Mesenchymal stem cell (in vitro differentiated cells and primary cell): ENCODE results near the gene IL3.

ENCODE experiments used
- DNase-seq: peaks from one replicate; pipeline ENCODE4 v3.0.0-alpha.2; 2013
- H2AFZ ChIP-seq: one replicate; pipeline ENCODE4 v1.6.1; 2013; ENCODE audit warnings: low read depth, mild to moderate bottlenecking, control low read depth, inconsistent platforms, low read length, moderate library complexity
- H2AK5ac ChIP-seq: 2 replicates; pipeline ENCODE4 v1.6.1; 2013; ENCODE audit warnings: low read length, moderate library complexity, mild to moderate bottlenecking, inconsistent platforms; ENCODE audit not compliant: severe bottlenecking
- H2BK120ac ChIP-seq: one replicate; pipeline ENCODE4 v1.6.1; 2013; ENCODE audit warnings: low read depth, mild to moderate bottlenecking, inconsistent platforms, low read length, moderate library complexity
- H2BK12ac ChIP-seq, 2 experiments: one replicate each; pipeline ENCODE4 v1.6.1; 2013; ENCODE audit warnings: inconsistent platforms in 2 of 2, low read length in 2 of 2, mild to moderate bottlenecking in 2 of 2, moderate library complexity in 2 of 2, control low read depth in 1 of 2
- H2BK15ac ChIP-seq: one replicate; pipeline ENCODE4 v1.6.1; 2013; ENCODE audit warnings: mild to moderate bottlenecking, low read depth, inconsistent platforms; ENCODE audit not compliant: poor library complexity, severe bottlenecking
- H2BK5ac ChIP-seq: 2 replicates; pipeline ENCODE4 v1.6.1; 2013; ENCODE audit warnings: low read depth, mild to moderate bottlenecking, low read length, control low read depth, inconsistent platforms; ENCODE audit not compliant: poor library complexity, severe bottlenecking
- H3K14ac ChIP-seq, 2 experiments: one replicate each; pipeline ENCODE4 v1.6.1; 2013; ENCODE audit warnings: inconsistent platforms in 2 of 2, low read length in 2 of 2, control low read depth in 1 of 2, mild to moderate bottlenecking in 1 of 2, moderate library complexity in 1 of 2
- H3K18ac ChIP-seq, 2 experiments: one replicate each; pipeline ENCODE4 v1.6.1; 2013; ENCODE audit warnings: inconsistent platforms in 2 of 2, low read length in 2 of 2, control low read depth in 1 of 2, low read depth in 1 of 2, mild to moderate bottlenecking in 1 of 2
- H3K23ac ChIP-seq, 2 experiments: one replicate each; pipeline ENCODE4 v1.6.1; 2013; ENCODE audit warnings: inconsistent platforms in 2 of 2, low read length in 2 of 2, mild to moderate bottlenecking in 2 of 2, moderate library complexity in 2 of 2, control low read depth in 1 of 2
- H3K27ac ChIP-seq: 2 replicates; pipeline ENCODE4 v1.5.1; 2013; ENCODE audit warnings: mild to moderate bottlenecking, moderate library complexity, low read length, control low read depth, inconsistent platforms; ENCODE audit not compliant: poor library complexity, severe bottlenecking
- H3K27me3 ChIP-seq, 2 experiments: 2 replicates each; pipeline versions ENCODE4 v1.6.1 to v1.7.0; 2013; ENCODE audit warnings: low read length in 2 of 2, mild to moderate bottlenecking in 2 of 2, moderate library complexity in 2 of 2, control low read depth in 1 of 2, inconsistent platforms in 1 of 2; ENCODE audit not compliant: control insufficient read depth in 1 of 2, insufficient read depth in 1 of 2
- H3K36me3 ChIP-seq, 2 experiments: 2 replicates each; pipeline versions ENCODE4 v1.6.1 to v1.7.0; 2013; ENCODE audit warnings: low read length in 2 of 2, control low read depth in 1 of 2, inconsistent platforms in 1 of 2, low read depth in 1 of 2, mild to moderate bottlenecking in 1 of 2; ENCODE audit not compliant: insufficient read depth in 2 of 2, control insufficient read depth in 1 of 2
- H3K4ac ChIP-seq, 2 experiments: one replicate each; pipeline ENCODE4 v1.6.1; 2013; ENCODE audit warnings: inconsistent platforms in 2 of 2, low read length in 2 of 2, mild to moderate bottlenecking in 2 of 2, moderate library complexity in 2 of 2, control low read depth in 1 of 2, low read depth in 1 of 2
- H3K4me1 ChIP-seq: 2 replicates; pipeline ENCODE4 v1.6.1; 2013; ENCODE audit warnings: low read depth, low read length, control low read depth; ENCODE audit not compliant: control insufficient read depth, insufficient read depth
- H3K4me2 ChIP-seq: 2 replicates; pipeline ENCODE4 v1.6.1; 2013; ENCODE audit warnings: low read length, mild to moderate bottlenecking, inconsistent platforms; ENCODE audit not compliant: poor library complexity, severe bottlenecking
- H3K4me3 ChIP-seq, 2 experiments: 2 replicates each; pipeline versions ENCODE4 v1.5.1 to v1.7.0; 2013; ENCODE audit warnings: low read length in 2 of 2, mild to moderate bottlenecking in 2 of 2, control low read depth in 1 of 2, low read depth in 1 of 2; ENCODE audit not compliant: insufficient read depth in 1 of 2
- H3K79me1 ChIP-seq: replicated peaks from 2 replicates; pipeline ENCODE4 v1.6.1; 2013; ENCODE audit warnings: mild to moderate bottlenecking, control low read depth, low read length, inconsistent platforms; ENCODE audit not compliant: poor library complexity, severe bottlenecking
- H3K9ac ChIP-seq: 2 replicates; pipeline ENCODE4 v1.7.0; 2013; ENCODE audit warnings: mild to moderate bottlenecking, low read length, moderate library complexity
- H3K9me3 ChIP-seq: 2 replicates; pipeline ENCODE4 v1.7.0; 2013; ENCODE audit warnings: mild to moderate bottlenecking, low read length; ENCODE audit not compliant: control insufficient read depth
- H4K8ac ChIP-seq: one replicate; pipeline ENCODE4 v1.6.1; 2013; ENCODE audit warnings: inconsistent platforms, mild to moderate bottlenecking, low read length, moderate library complexity
- H4K91ac ChIP-seq: one replicate; pipeline ENCODE4 v1.6.1; 2013; ENCODE audit warnings: mild to moderate bottlenecking, low read length, inconsistent platforms
- WGBS: methylation state at CpG from one replicate; pipeline ENCODE4 v1.1.7; 2013; ENCODE audit warnings: mixed read lengths; 5-methylcytosine and 5-hydroxymethylcytosine counted together

IL3 gene

GRCh38 chr5:132024117-132024435 lies 36.4 kb upstream of the IL3 start:
- no peaks in the 10 kb centered on the region for H3K79me1 ChIP-seq
- H3K4me2 ChIP-seq: no peak overlapping the region
- H3K4me1 ChIP-seq: no peaks in the 10 kb centered on the region
- DNase-seq: no peak
- H3K4me3 ChIP-seq: no peak overlapping the region
- no peak overlapping the region for H2BK5ac ChIP-seq
- H2BK12ac ChIP-seq: no peak overlapping the region
- no peak overlapping the region for H2AK5ac ChIP-seq
- peaks cover 32 to 47% of the 10 kb centered on the region in 2 experiments for H3K27me3 ChIP-seq
- H3K27ac ChIP-seq: no peak overlapping the region
- no peak overlapping the region for H2BK15ac ChIP-seq
- no peak overlapping the region for H3K18ac ChIP-seq
- no peak overlapping the region for H3K9ac ChIP-seq
- no peaks in the 10 kb centered on the region for H3K36me3 ChIP-seq
- no peak overlapping the region for H3K4ac ChIP-seq
- no peak overlapping the region for H2BK120ac ChIP-seq
- no peak overlapping the region for H4K91ac ChIP-seq
- H4K8ac ChIP-seq: no peak overlapping the region
- no peaks in the 10 kb centered on the region for H3K9me3 ChIP-seq
- H2AFZ ChIP-seq: no peak overlapping the region
- no peak overlapping the region for H3K23ac ChIP-seq
- 74% methylated on average over 4 of the region's 4 CpGs for WGBS
- no peak overlapping the region for H3K14ac ChIP-seq

GRCh38 chr5:132024789-132025402 lies 35.6 kb upstream of the IL3 start:
- H3K27me3 ChIP-seq: peaks cover 26 to 44% of the 10 kb centered on the region in 2 experiments
- H2AK5ac ChIP-seq: no peak overlapping the region
- H3K4me3 ChIP-seq: no peak overlapping the region
- H3K4ac ChIP-seq: no peak overlapping the region
- no peaks in the 10 kb centered on the region for H3K36me3 ChIP-seq
- H3K14ac ChIP-seq: no peak overlapping the region
- H3K4me2 ChIP-seq: no peak overlapping the region
- no peak overlapping the region for H4K8ac ChIP-seq
- no peaks in the 10 kb centered on the region for H3K79me1 ChIP-seq
- no peak overlapping the region for H4K91ac ChIP-seq
- H2AFZ ChIP-seq: no peak overlapping the region
- no peak overlapping the region for H3K9ac ChIP-seq
- H2BK15ac ChIP-seq: no peak overlapping the region
- H3K4me1 ChIP-seq: no peaks in the 10 kb centered on the region
- H3K23ac ChIP-seq: no peak overlapping the region
- no peak overlapping the region for H3K18ac ChIP-seq
- 86% methylated on average over 8 of the region's 8 CpGs for WGBS
- H3K9me3 ChIP-seq: no peaks in the 10 kb centered on the region
- DNase-seq: no peak
- H2BK5ac ChIP-seq: no peak overlapping the region
- H2BK120ac ChIP-seq: no peak overlapping the region
- no peak overlapping the region for H2BK12ac ChIP-seq
- no peak overlapping the region for H3K27ac ChIP-seq

GRCh38 chr5:132025403-132025971 lies 35.0 kb upstream of the IL3 start:
- H4K91ac ChIP-seq: no peak overlapping the region
- H3K4ac ChIP-seq: no peak overlapping the region
- H3K18ac ChIP-seq: no peak overlapping the region
- no peaks in the 10 kb centered on the region for H3K4me1 ChIP-seq
- no peak overlapping the region for H2BK5ac ChIP-seq
- no peaks in the 10 kb centered on the region for H3K36me3 ChIP-seq
- H2BK15ac ChIP-seq: no peak overlapping the region
- no peak for DNase-seq
- no peak overlapping the region for H2BK120ac ChIP-seq
- no peak overlapping the region for H3K4me3 ChIP-seq
- H3K27me3 ChIP-seq: peaks cover 26 to 43% of the 10 kb centered on the region in 2 experiments
- no peaks in the 10 kb centered on the region for H3K9me3 ChIP-seq
- WGBS: 80% methylated on average over 7 of the region's 7 CpGs
- H3K4me2 ChIP-seq: no peak overlapping the region
- H3K79me1 ChIP-seq: no peaks in the 10 kb centered on the region
- no peak overlapping the region for H2BK12ac ChIP-seq
- no peak overlapping the region for H2AFZ ChIP-seq
- no peak overlapping the region for H3K9ac ChIP-seq
- no peak overlapping the region for H3K14ac ChIP-seq
- H3K23ac ChIP-seq: no peak overlapping the region
- H4K8ac ChIP-seq: no peak overlapping the region
- no peak overlapping the region for H2AK5ac ChIP-seq
- H3K27ac ChIP-seq: no peak overlapping the region

GRCh38 chr5:132026516-132027008 lies 33.9 kb upstream of the IL3 start:
- no peak overlapping the region for H2BK12ac ChIP-seq
- H4K8ac ChIP-seq: no peak overlapping the region
- no peaks in the 10 kb centered on the region for H3K36me3 ChIP-seq
- no peak overlapping the region for H3K27ac ChIP-seq
- H3K18ac ChIP-seq: no peak overlapping the region
- no peak overlapping the region for H3K4me3 ChIP-seq
- H2BK120ac ChIP-seq: no peak overlapping the region
- H3K14ac ChIP-seq: no peak overlapping the region
- H3K4me1 ChIP-seq: no peaks in the 10 kb centered on the region
- H3K4me2 ChIP-seq: no peak overlapping the region
- DNase-seq: no peak
- H2BK15ac ChIP-seq: no peak overlapping the region
- no peaks in the 10 kb centered on the region for H3K9me3 ChIP-seq
- H3K23ac ChIP-seq: no peak overlapping the region
- H2AFZ ChIP-seq: no peak overlapping the region
- H3K79me1 ChIP-seq: no peaks in the 10 kb centered on the region
- H4K91ac ChIP-seq: no peak overlapping the region
- no peak overlapping the region for H2AK5ac ChIP-seq
- no peak overlapping the region for H2BK5ac ChIP-seq
- no peak overlapping the region for H3K4ac ChIP-seq
- peaks cover 26 to 41% of the 10 kb centered on the region in 2 experiments for H3K27me3 ChIP-seq
- H3K9ac ChIP-seq: no peak overlapping the region
- WGBS: 65% methylated on average over 5 of the region's 5 CpGs
